Left lobe of liver (tissue), 2 donors: ENCODE results near the gene ARHGAP15. TPM values are rescaled to one million over a fixed set of nuclear protein-coding genes. Genes with fewer than 3 reads are reported as not detected.

Experiments used
- ATAC-seq: fragments of 200-7000 bp; cut with Tn5 transposase; one replicate; pipeline ENCODE4 v1.9.1; 2020; ENCODE audit warnings: mild to moderate bottlenecking, moderate library complexity
- DNase-seq: peaks from one replicate; pipeline ENCODE4 v3.0.0-alpha.2; 2020; ENCODE audit warnings: low spot score
- total RNA-seq: library from RNA; stranded (reverse); gene quantifications from one replicate; pipeline ENCODE4 v1.2.1, GENCODE V29; 2021
- donor health status: DM: no; HTN: no; CAD: no; lungs with moderate emphysema.
- donor health status: DM: no; HTN: yes; CAD: no.

The ARHGAP15 gene
- total RNA-seq, 1 donor from 2014 or later: 2.3 TPM

- DNase-seq: no peak
- no peak for ATAC-seq
Measured at GRCh38 chr2:143560724-143561123, 431.5 kb downstream of the ARHGAP15 start.

- no peak for ATAC-seq
Measured at GRCh38 chr2:143564419-143564818, 435.2 kb downstream of the ARHGAP15 start.

GRCh38 chr2:143571747-143572146, 442.5 kb downstream of the ARHGAP15 start:
- ATAC-seq: no peak
- DNase-seq: no peak

More at GRCh38 chr2:143564419-143564818, 435.2 kb downstream of the ARHGAP15 start:
- no peak for DNase-seq

GRCh38 chr2:143572421-143572820, 443.2 kb downstream of the ARHGAP15 start:
- no peak for DNase-seq
- no peak for ATAC-seq

GRCh38 chr2:143574069-143574468, 444.9 kb downstream of the ARHGAP15 start:
- DNase-seq (no peak), ATAC-seq (no peak)

- ATAC-seq (no peak), DNase-seq (no peak)
Measured at GRCh38 chr2:143575340-143575739, 446.1 kb downstream of the ARHGAP15 start.

GRCh38 chr2:143577489-143577888, 448.3 kb downstream of the ARHGAP15 start:
- ATAC-seq: no peak
- DNase-seq: no peak

GRCh38 chr2:143579456-143579855, 450.2 kb downstream of the ARHGAP15 start:
- ATAC-seq (no peak), DNase-seq (no peak)

GRCh38 chr2:143581134-143581533, 451.9 kb downstream of the ARHGAP15 start:
- DNase-seq (no peak), ATAC-seq (no peak)

- DNase-seq: no peak
- no peak for ATAC-seq
Measured at GRCh38 chr2:143582046-143582747, 453.0 kb downstream of the ARHGAP15 start.

- ATAC-seq: no peak
Measured at GRCh38 chr2:143584936-143585335, 455.7 kb downstream of the ARHGAP15 start.

GRCh38 chr2:143586119-143586518, 456.9 kb downstream of the ARHGAP15 start:
- DNase-seq: no peak
- no peak for ATAC-seq

More at GRCh38 chr2:143584936-143585335, 455.7 kb downstream of the ARHGAP15 start:
- no peak for DNase-seq

- ATAC-seq: no peak
Measured at GRCh38 chr2:143588746-143589145, 459.5 kb downstream of the ARHGAP15 start.

GRCh38 chr2:143594161-143594560, 464.9 kb downstream of the ARHGAP15 start:
- ATAC-seq: no peak
- DNase-seq: no peak

More at GRCh38 chr2:143588746-143589145, 459.5 kb downstream of the ARHGAP15 start:
- no peak for DNase-seq

- DNase-seq: no peak
- no peak for ATAC-seq
Measured at GRCh38 chr2:143594745-143595144, 465.5 kb downstream of the ARHGAP15 start.

GRCh38 chr2:143600116-143600515, 470.9 kb downstream of the ARHGAP15 start:
- ATAC-seq (no peak), DNase-seq (no peak)

- ATAC-seq: no peak
- DNase-seq: no peak
Measured at GRCh38 chr2:143601828-143602227, 472.6 kb downstream of the ARHGAP15 start.

- DNase-seq: no peak
- ATAC-seq: no peak
Measured at GRCh38 chr2:143603035-143603655, 473.9 kb downstream of the ARHGAP15 start.

GRCh38 chr2:143603846-143604565, 474.8 kb downstream of the ARHGAP15 start:
- ATAC-seq (no peak), DNase-seq (no peak)

- ATAC-seq (no peak), DNase-seq (no peak)
Measured at GRCh38 chr2:143604566-143604959, 475.3 kb downstream of the ARHGAP15 start.

GRCh38 chr2:143607231-143608062, 478.2 kb downstream of the ARHGAP15 start:
- ATAC-seq: no peak
- no peak for DNase-seq
